Fibroblast of pulmonary artery (primary cell): ENCODE measurements around the gene CSF3.

Experiments
- DNase-seq: peaks from one replicate; pipeline ENCODE4 v3.0.0-alpha.2; 2010; ENCODE audit warnings: low read depth
- H3K4me3 ChIP-seq: replicated peaks from 2 replicates; pipeline ENCODE4 v1.5.1; 2011; ENCODE audit warnings: low read depth, mild to moderate bottlenecking, control low read depth, low read length, moderate library complexity
- TF ChIP-seq, protein P1 (sequence below): IDR thresholded peaks from 2 replicates; pipeline ENCODE4 v1.5.1; 2011; ENCODE audit warnings: mild to moderate bottlenecking, control low read depth, low read length, inconsistent platforms; ENCODE audit errors: missing control alignments

Gene CSF3

DNA sequence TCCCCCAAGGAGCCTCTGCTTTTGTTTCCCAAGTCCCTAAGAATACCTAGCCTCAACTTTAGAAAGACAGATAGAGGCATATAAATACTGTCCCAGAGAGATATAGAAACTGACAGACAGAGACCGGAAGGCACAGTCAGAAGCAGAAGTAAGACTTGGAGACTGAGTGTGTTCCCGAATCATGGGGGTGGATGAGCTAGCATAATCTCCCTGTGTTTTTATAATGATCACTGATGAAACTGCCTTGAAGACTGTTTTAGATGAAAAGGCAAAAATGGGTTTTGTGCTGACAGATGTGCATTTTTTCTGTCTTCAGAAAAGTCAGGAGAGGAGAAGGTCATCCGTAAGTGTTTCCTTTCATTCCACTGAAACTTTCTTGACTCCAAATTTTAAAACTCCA, 43.0 kb upstream of the CSF3 start:
- no peak for DNase-seq
- no peak overlapping the region for H3K4me3 ChIP-seq
- TF ChIP-seq, protein P1, sequence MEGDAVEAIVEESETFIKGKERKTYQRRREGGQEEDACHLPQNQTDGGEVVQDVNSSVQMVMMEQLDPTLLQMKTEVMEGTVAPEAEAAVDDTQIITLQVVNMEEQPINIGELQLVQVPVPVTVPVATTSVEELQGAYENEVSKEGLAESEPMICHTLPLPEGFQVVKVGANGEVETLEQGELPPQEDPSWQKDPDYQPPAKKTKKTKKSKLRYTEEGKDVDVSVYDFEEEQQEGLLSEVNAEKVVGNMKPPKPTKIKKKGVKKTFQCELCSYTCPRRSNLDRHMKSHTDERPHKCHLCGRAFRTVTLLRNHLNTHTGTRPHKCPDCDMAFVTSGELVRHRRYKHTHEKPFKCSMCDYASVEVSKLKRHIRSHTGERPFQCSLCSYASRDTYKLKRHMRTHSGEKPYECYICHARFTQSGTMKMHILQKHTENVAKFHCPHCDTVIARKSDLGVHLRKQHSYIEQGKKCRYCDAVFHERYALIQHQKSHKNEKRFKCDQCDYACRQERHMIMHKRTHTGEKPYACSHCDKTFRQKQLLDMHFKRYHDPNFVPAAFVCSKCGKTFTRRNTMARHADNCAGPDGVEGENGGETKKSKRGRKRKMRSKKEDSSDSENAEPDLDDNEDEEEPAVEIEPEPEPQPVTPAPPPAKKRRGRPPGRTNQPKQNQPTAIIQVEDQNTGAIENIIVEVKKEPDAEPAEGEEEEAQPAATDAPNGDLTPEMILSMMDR: no peak

DNA sequence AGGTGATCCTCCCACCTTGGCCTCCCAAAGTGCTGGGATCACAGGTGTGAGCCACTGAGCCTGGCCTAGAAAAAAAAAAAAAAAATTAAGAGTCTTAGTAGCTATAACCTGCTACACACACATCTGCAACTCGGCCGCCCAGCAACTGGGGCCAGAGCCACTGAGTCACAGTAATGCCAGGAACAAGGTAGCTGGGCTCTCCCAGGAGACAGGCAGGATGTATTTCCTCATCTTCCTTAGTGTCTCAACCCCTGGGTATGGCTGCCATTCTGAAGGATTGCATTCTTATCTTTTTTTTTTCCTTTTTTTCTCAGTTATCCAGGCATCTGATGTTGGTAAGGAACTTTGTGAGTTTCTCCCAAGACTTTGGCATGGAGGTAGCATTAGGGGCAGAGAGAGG, 41.7 kb upstream of the CSF3 start:
- peak; percentile 53 for DNase-seq
- H3K4me3 ChIP-seq: no peak overlapping the region
- TF ChIP-seq, protein P1: no peak

DNA sequence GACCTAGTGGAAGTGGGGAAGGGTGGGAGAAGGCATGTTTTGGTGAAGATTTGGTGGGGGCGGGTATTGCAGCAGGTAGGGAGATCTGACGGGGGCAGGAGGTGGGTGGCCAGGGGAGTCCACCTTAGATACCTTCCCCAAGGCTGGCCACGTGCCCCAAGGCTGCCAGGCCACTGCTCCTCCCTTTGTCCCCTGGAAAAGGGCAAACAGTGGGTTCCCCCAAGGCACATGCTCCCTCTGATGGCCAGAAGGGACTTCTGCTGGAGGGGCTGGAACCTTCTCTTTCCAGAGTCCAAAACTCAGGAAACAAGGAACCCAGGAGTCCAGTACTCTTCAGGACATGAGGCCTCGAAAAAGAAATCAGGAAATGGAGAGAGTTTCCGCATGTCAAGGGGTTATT, 40.8 kb upstream of the CSF3 start:
- no peak for DNase-seq
- H3K4me3 ChIP-seq: no peak overlapping the region
- TF ChIP-seq, protein P1: no peak

DNA sequence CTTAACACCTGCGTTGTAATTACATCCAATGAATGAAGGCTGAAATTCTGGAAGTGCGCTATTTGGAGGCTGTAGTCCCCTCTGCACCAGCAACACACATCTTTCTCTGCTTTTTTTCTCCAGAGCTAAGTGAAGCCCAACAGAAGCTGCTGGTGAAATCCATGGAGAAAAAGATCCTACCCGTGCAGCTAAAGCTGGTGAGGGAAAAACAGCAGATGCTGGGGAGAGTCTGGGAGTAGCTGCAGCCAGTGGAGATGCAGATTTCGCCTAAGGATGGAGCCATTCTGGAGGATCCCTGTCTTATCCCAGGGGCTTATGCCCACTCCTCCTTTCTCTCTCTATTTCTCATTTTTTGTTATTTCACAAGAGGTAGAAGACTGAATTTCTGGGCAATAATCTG, 39.4 kb upstream of the CSF3 start:
- TF ChIP-seq, protein P1: no peak

DNA sequence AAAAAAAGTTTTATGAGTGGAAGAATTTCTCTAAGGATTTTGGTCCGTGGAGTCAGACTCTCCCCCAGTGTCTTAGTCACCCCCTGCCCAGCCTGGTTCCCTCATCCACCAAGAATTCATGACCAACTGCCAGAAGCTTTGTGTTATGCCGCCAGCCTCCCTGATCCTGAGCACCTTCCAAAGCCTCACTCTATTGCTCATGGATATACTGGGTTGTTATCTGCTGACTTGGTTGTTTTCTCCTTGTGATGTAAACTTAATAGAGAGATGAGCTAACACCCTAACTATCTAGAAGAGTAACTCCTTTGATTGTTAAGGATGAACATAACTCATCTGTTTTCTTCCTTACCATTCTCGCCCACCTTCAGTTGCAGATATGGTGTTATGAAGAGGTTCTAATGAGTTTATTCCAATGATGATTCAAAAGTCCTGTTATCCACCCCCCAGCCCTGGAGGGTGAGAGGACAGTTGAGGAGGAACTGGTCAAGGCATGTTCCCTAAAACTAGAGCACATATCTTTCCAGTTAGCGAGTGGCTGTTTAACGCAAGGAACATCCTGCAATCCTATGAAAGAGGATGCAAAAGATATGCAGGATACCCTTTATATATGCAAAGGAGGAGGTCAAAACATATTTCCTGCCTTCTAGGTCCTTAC, 36.1 kb upstream of the CSF3 start:
- H3K4me3 ChIP-seq: no peak overlapping the region
- peak; percentile 71 for DNase-seq
- TF ChIP-seq, protein P1: no peak

More for the DNA sequence above, 39.4 kb upstream of the CSF3 start:
- DNase-seq: no peak
- no peak overlapping the region for H3K4me3 ChIP-seq

DNA sequence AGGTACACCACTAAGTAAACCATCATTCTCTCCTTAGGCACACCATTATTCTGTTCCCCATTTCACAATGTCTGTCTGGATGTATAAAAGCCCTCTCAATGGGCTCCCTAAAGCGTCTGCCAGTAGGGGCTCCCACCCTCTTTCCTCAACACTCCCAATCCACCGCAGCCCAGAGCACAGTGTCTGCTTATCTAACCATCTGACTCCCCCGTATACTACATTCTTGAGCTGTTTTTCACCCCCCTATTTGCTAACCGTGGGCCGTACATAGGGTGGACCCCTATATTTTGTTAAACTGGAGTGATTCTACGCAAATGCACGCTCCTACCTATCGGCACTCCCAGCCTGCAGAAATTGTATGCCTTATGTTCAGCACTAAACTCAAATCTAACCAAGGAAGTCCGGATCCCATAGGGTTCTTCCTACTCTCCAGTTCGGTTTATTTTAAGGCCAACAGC, 35.3 kb upstream of the CSF3 start:
- TF ChIP-seq, protein P1: peak; percentile 26
- peak overlapping the region; percentile 98 for H3K4me3 ChIP-seq
- no peak for DNase-seq
